ENCODE data around the gene TTC39C.

GRCh38 chr18:24071779-24072178 is 57.2 kb downstream of the TTC39C start:
- no peak for TF ChIP-seq CTCF (IDR thresholded peaks at IDR 0.05)
- TF ChIP-seq EP300 (IDR thresholded peaks at IDR 0.05) = no peak
- no peak for TF ChIP-seq POLR2A (IDR thresholded peaks at IDR 0.05)
